ENCODE data around the gene RAB37.

The RAB37 gene

GRCh38 chr17:74732042-74732867, 4.8 kb upstream of the RAB37 start:
- no peak overlapping the region for H3K27ac Mint-ChIP-seq
- no peak for DNase-seq
- peaks cover 14% of the 10 kb centered on the region for H3K27me3 Mint-ChIP-seq
- H3K36me3 Mint-ChIP-seq: no peaks in the 10 kb centered on the region
- H3K9me3 Mint-ChIP-seq: no peaks in the 10 kb centered on the region
- CTCF ChIA-PET: interaction anchor here (0.6 to 2.2 kb wide), 3 partner anchors 75 to 276 kb away, joined by 4 to 8 read pairs (median 6); no protein-coding TSS in a partner anchor
- peaks cover 37% of the 10 kb centered on the region for H3K4me1 Mint-ChIP-seq
- no peak overlapping the region for H3K4me3 Mint-ChIP-seq

GRCh38 chr17:74733365-74734122, 3.5 kb upstream of the RAB37 start:
- H3K4me3 Mint-ChIP-seq: no peak overlapping the region
- H3K27me3 Mint-ChIP-seq: peaks cover 14% of the 10 kb centered on the region
- H3K27ac Mint-ChIP-seq: no peak overlapping the region
- DNase-seq: no peak
- H3K36me3 Mint-ChIP-seq: no peaks in the 10 kb centered on the region
- CTCF ChIA-PET: interaction anchor here (2.2 kb wide), 1 partner anchor 76 kb away, joined by 8 read pairs; no protein-coding TSS in a partner anchor
- no peaks in the 10 kb centered on the region for H3K9me3 Mint-ChIP-seq
- peaks cover 50% of the 10 kb centered on the region for H3K4me1 Mint-ChIP-seq

GRCh38 chr17:74734256-74734655, 2.8 kb upstream of the RAB37 start:
- Mint-ChIP-seq H3K27me3 (peaks cover 14% of the 10 kb centered on the region), H3K4me1 (peaks cover 57% of the 10 kb centered on the region), H3K4me3 (no peak overlapping the region), H3K36me3 (peaks cover 2% of the 10 kb centered on the region), H3K27ac (no peak overlapping the region), H3K9me3 (no peaks in the 10 kb centered on the region)
- CTCF ChIA-PET: interaction anchor here (2.8 to 5.5 kb wide), 2 partner anchors 76 to 168 kb away, joined by 9 to 240 read pairs; partner anchors contain the start of gene CD300H
- no peak for DNase-seq

- H3K36me3 Mint-ChIP-seq: peaks cover 9% of the 10 kb centered on the region
- CTCF ChIA-PET: interaction anchor here (0.7 to 5.5 kb wide), 29 partner anchors 9 to 219 kb away, joined by 3 to 240 read pairs (median 7); partner anchors contain the start of gene CD300H
- peak overlapping the region; percentile 96 for H3K27ac Mint-ChIP-seq
- H3K27me3 Mint-ChIP-seq: peaks cover 6% of the 10 kb centered on the region
- peak overlapping the region; percentile 92 for H3K4me3 Mint-ChIP-seq
- peak; percentile 70 for DNase-seq
- no peaks in the 10 kb centered on the region for H3K9me3 Mint-ChIP-seq
- peaks cover 66% of the 10 kb centered on the region for H3K4me1 Mint-ChIP-seq
These were observed 419 bp downstream of the RAB37 start for GRCh38 chr17:74737299-74738050.

GRCh38 chr17:74738051-74738996, 1.3 kb downstream of the RAB37 start:
- CTCF ChIA-PET: interaction anchor here (0.7 to 5.5 kb wide), 28 partner anchors 8 to 218 kb away, joined by 3 to 240 read pairs (median 7); no protein-coding TSS in a partner anchor
- Mint-ChIP-seq H3K27ac (peak overlapping the region; percentile 96), H3K4me3 (peak overlapping the region; percentile 92), H3K4me1 (peaks cover 75% of the 10 kb centered on the region), H3K36me3 (peaks cover 13% of the 10 kb centered on the region), H3K9me3 (no peaks in the 10 kb centered on the region), H3K27me3 (peaks cover 6% of the 10 kb centered on the region)
- peak; percentile 90 for DNase-seq

GRCh38 chr17:74739227-74739831, 2.3 kb downstream of the RAB37 start:
- peaks cover 21% of the 10 kb centered on the region for H3K36me3 Mint-ChIP-seq
- CTCF ChIA-PET: interaction anchor here (0.9 to 5.5 kb wide), 8 partner anchors 12 to 126 kb away, joined by 3 to 240 read pairs (median 16); no protein-coding TSS in a partner anchor
- peaks cover 82% of the 10 kb centered on the region for H3K4me1 Mint-ChIP-seq
- peak overlapping the region; percentile 92 for H3K4me3 Mint-ChIP-seq
- H3K9me3 Mint-ChIP-seq: no peaks in the 10 kb centered on the region
- H3K27me3 Mint-ChIP-seq: peaks cover 6% of the 10 kb centered on the region
- peak overlapping the region; percentile 96 for H3K27ac Mint-ChIP-seq
- peak; percentile 52 for DNase-seq

GRCh38 chr17:74740173-74740572, 3.1 kb downstream of the RAB37 start:
- Mint-ChIP-seq H3K27ac (peak overlapping the region; percentile 98), H3K36me3 (peaks cover 21% of the 10 kb centered on the region)

GRCh38 chr17:74740641-74741387, 3.8 kb downstream of the RAB37 start:
- H3K27ac Mint-ChIP-seq: peak overlapping the region; percentile 98
- DNase-seq: no peak
- CTCF ChIA-PET: interaction anchor here (0.6 to 2.8 kb wide), 5 partner anchors 8 to 124 kb away, joined by 3 to 27 read pairs (median 3); no protein-coding TSS in a partner anchor
- peaks cover 6% of the 10 kb centered on the region for H3K27me3 Mint-ChIP-seq
- peaks cover 84% of the 10 kb centered on the region for H3K4me1 Mint-ChIP-seq
- peaks cover 21% of the 10 kb centered on the region for H3K36me3 Mint-ChIP-seq
- H3K4me3 Mint-ChIP-seq: peak overlapping the region; percentile 68
- no peaks in the 10 kb centered on the region for H3K9me3 Mint-ChIP-seq

More at GRCh38 chr17:74740173-74740572, 3.1 kb downstream of the RAB37 start:
- CTCF ChIA-PET: interaction anchor here (4.5 kb wide), 1 partner anchor 20 kb away, joined by 27 read pairs; no protein-coding TSS in a partner anchor
- Mint-ChIP-seq H3K4me1 (peaks cover 82% of the 10 kb centered on the region), H3K27me3 (peaks cover 6% of the 10 kb centered on the region), H3K4me3 (peak overlapping the region; percentile 31), H3K9me3 (no peaks in the 10 kb centered on the region)
- no peak for DNase-seq

- Mint-ChIP-seq H3K4me3 (peak overlapping the region; percentile 68), H3K9me3 (no peaks in the 10 kb centered on the region), H3K27ac (peak overlapping the region; percentile 98), H3K27me3 (no peaks in the 10 kb centered on the region), H3K4me1 (peaks cover 92% of the 10 kb centered on the region), H3K36me3 (peaks cover 22% of the 10 kb centered on the region)
- DNase-seq: peak; percentile 85
- CTCF ChIA-PET: interaction anchor here (1.1 to 2.8 kb wide), 8 partner anchors 8 to 138 kb away, joined by 3 to 27 read pairs (median 4); no protein-coding TSS in a partner anchor
These were observed 5.1 kb downstream of the RAB37 start for GRCh38 chr17:74742153-74742515.

- Mint-ChIP-seq H3K4me1 (peaks cover 93% of the 10 kb centered on the region), H3K4me3 (peak overlapping the region; percentile 68), H3K27ac (peak overlapping the region; percentile 98), H3K9me3 (no peaks in the 10 kb centered on the region), H3K36me3 (peaks cover 22% of the 10 kb centered on the region), H3K27me3 (no peaks in the 10 kb centered on the region)
- no peak for DNase-seq
- CTCF ChIA-PET: interaction anchor here (1.0 to 2.8 kb wide), 7 partner anchors 17 to 137 kb away, joined by 3 to 27 read pairs (median 4); no protein-coding TSS in a partner anchor
These were observed 6.0 kb downstream of the RAB37 start for GRCh38 chr17:74742978-74743545.

- no peak for DNase-seq
- H3K27me3 Mint-ChIP-seq: no peaks in the 10 kb centered on the region
- no peak overlapping the region for H3K4me3 Mint-ChIP-seq
- peak overlapping the region; percentile 98 for H3K27ac Mint-ChIP-seq
- H3K9me3 Mint-ChIP-seq: no peaks in the 10 kb centered on the region
- H3K36me3 Mint-ChIP-seq: peaks cover 22% of the 10 kb centered on the region
- CTCF ChIA-PET: interaction anchor here (0.5 to 4.0 kb wide), 12 partner anchors 16 to 218 kb away, joined by 3 to 56 read pairs (median 24); partner anchors contain the start of genes GRIN2C and NAT9
- H3K4me1 Mint-ChIP-seq: peaks cover 86% of the 10 kb centered on the region
These were observed 6.7 kb downstream of the RAB37 start for GRCh38 chr17:74743755-74744154.
